ENCODE results near the gene CARD9.

Gene CARD9

DNA sequence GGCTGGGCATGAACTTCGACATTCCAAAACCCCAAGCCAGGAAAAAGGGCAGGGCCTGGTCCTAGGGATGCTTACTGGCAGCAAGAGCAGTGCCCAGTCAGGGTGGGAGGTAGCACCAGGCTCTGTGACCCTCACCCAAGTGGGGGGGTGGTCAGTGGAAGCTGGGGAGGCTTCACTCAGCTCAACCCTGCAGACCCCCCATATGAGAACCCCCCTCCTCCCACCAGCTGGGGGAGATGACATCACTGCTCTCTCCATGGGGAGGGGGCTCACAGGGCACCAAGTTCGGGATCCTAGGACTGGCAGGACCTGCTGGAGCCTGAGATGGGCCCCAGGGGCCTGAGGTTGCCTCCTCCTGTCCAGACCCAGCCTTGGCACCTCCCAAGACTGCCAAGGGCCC, 14.6 kb downstream of the CARD9 start:
- H3K4me3 Mint-ChIP-seq = no peak overlapping the region
- peaks cover 8% of the 10 kb centered on the region for H3K4me1 Mint-ChIP-seq
- H3K9me3 Mint-ChIP-seq = no peaks in the 10 kb centered on the region
- H3K27me3 Mint-ChIP-seq (ENCODE audit: low read depth) = no peaks in the 10 kb centered on the region
- H3K27ac Mint-ChIP-seq = no peak overlapping the region
- no peaks in the 10 kb centered on the region for H3K36me3 Mint-ChIP-seq (ENCODE audit: low read depth)
- TF ChIP-seq, protein P1, sequence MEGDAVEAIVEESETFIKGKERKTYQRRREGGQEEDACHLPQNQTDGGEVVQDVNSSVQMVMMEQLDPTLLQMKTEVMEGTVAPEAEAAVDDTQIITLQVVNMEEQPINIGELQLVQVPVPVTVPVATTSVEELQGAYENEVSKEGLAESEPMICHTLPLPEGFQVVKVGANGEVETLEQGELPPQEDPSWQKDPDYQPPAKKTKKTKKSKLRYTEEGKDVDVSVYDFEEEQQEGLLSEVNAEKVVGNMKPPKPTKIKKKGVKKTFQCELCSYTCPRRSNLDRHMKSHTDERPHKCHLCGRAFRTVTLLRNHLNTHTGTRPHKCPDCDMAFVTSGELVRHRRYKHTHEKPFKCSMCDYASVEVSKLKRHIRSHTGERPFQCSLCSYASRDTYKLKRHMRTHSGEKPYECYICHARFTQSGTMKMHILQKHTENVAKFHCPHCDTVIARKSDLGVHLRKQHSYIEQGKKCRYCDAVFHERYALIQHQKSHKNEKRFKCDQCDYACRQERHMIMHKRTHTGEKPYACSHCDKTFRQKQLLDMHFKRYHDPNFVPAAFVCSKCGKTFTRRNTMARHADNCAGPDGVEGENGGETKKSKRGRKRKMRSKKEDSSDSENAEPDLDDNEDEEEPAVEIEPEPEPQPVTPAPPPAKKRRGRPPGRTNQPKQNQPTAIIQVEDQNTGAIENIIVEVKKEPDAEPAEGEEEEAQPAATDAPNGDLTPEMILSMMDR (IDR thresholded peaks at IDR 0.05; ENCODE audit: unreplicated experiment in 3 of 3) = no peak

GRCh38 chr9:136358016-136358415, 15.5 kb downstream of the CARD9 start:
- TF ChIP-seq, protein P1 (IDR thresholded peaks at IDR 0.05; ENCODE audit: unreplicated experiment in 3 of 3) = no peak
- Mint-ChIP-seq H3K9me3 (no peaks in the 10 kb centered on the region), H3K36me3 (ENCODE audit: low read depth) (no peaks in the 10 kb centered on the region), H3K27me3 (ENCODE audit: low read depth) (no peaks in the 10 kb centered on the region), H3K4me1 (peaks cover 8% of the 10 kb centered on the region), H3K27ac (no peak overlapping the region), H3K4me3 (no peak overlapping the region)

DNA sequence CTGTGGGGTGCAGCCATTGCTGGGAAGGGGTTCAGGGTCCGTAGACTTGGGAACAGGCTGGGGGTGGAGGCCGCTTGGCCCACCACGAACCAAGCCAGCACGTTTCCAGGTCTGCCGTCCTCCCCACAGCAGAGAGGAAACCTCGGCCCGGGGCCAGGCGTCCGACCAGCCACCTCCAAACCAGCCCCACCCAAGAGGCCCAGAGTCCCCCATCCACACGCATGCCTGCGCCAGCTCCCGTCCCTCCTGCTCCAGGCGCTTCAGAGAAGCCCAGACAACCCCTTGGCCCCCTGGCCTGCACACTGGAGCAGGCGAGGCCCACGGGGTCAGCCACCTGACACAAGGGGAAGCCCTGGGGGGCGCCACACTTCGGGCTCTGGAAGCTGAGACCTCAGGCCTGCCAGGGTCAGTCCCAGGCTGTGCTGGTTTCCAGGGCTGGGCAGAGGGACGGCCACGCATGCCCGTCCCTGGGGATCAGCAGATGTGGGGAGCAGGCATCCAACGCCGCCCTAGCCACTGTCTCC, 16.2 kb downstream of the CARD9 start:
- H3K4me1 Mint-ChIP-seq = peaks cover 8% of the 10 kb centered on the region
- H3K9me3 Mint-ChIP-seq = no peaks in the 10 kb centered on the region
- H3K4me3 Mint-ChIP-seq = no peak overlapping the region
- no peaks in the 10 kb centered on the region for H3K36me3 Mint-ChIP-seq (ENCODE audit: low read depth)
- TF ChIP-seq, protein P1 (IDR thresholded peaks at IDR 0.05; ENCODE audit: unreplicated experiment in 3 of 3) = no peak
- H3K27me3 Mint-ChIP-seq (ENCODE audit: low read depth) = no peaks in the 10 kb centered on the region
- H3K27ac Mint-ChIP-seq = no peak overlapping the region

DNA sequence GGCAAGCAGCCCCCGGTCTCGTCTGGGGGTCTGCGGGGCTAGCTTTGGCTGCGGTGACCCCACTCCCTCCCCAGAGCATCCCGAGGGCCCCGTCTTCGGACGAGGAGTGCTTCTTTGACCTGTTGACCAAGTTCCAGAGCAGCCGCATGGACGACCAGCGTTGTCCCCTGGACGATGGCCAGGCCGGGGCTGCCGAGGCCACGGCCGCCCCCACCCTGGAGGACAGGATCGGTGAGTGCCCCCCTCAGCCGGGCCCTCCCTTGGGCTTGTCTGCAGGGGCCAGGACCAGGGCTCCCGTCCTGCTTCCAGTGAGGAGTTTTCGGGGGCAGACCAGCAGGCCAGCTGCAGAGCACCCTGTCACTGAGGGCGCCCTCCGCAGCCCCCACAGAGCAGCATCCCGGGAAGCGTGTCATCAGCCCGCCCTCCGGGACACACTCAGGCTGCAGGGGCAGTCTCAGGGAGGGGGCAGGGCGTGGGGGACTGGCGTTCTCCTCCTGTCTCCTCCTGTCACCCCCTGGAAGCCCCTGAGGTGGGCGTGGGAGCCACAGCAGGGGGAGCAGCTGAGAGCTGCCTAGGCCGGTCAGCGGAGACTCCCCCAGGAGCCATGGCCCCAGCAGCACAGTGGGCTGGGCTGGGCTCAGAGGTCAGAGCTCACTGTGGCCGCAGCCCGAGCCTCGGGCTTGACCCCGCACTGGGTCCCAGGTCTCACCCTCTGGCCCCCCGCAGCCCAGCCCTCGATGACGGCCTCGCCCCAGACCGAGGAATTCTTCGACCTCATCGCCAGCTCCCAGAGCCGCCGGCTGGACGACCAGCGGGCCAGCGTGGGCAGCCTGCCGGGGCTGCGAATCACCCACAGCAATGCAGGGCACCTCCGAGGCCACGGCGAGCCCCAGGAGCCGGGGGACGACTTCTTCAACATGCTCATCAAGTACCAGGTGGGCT, 17.6 kb downstream of the CARD9 start:
- TF ChIP-seq, protein P1 (IDR thresholded peaks at IDR 0.05; ENCODE audit: unreplicated experiment in 3 of 3) = no peak
- no peaks in the 10 kb centered on the region for H3K36me3 Mint-ChIP-seq (ENCODE audit: low read depth)
- H3K27ac Mint-ChIP-seq = no peak overlapping the region
- no peak overlapping the region for H3K4me3 Mint-ChIP-seq
- no peaks in the 10 kb centered on the region for H3K9me3 Mint-ChIP-seq
- no peaks in the 10 kb centered on the region for H3K27me3 Mint-ChIP-seq (ENCODE audit: low read depth)
- peaks cover 8% of the 10 kb centered on the region for H3K4me1 Mint-ChIP-seq

DNA sequence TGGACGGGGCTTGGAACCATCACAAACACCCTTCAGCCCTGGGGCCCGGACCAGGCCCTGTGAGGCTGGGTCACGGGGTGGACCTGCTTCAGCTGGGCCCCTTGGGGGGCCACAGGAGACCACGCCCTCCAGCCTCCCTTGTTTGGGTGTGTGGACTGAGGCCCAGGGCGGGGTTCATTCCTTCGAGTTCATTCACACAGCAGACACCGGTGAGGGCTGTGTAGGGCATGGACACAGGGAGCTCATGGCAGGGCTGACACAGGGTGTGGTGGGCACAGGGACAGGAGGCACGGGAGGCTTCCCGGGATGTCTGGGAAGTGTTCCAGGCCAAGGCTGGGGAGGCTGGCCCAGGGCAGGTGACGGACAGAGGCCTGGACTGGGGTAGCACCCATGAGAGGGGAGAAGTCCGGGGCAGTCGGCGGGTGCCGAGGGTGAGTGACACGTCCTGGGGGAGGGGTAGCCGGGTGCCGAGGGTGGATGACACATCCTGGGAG, 18.8 kb downstream of the CARD9 start:
- H3K4me1 Mint-ChIP-seq = peaks cover 8% of the 10 kb centered on the region
- H3K9me3 Mint-ChIP-seq = no peaks in the 10 kb centered on the region
- TF ChIP-seq, protein P1 (IDR thresholded peaks at IDR 0.05; ENCODE audit: unreplicated experiment in 3 of 3) = no peak
- H3K27me3 Mint-ChIP-seq (ENCODE audit: low read depth) = no peaks in the 10 kb centered on the region
- peak overlapping the region in 1 of 3 experiments; percentile 55 for H3K27ac Mint-ChIP-seq
- no peaks in the 10 kb centered on the region for H3K36me3 Mint-ChIP-seq (ENCODE audit: low read depth)
- H3K4me3 Mint-ChIP-seq = no peak overlapping the region

All from nephron (organoid).